ENCODE measurements around the gene TFF3.

The TFF3 gene, protein sequence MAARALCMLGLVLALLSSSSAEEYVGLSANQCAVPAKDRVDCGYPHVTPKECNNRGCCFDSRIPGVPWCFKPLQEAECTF

DNA sequence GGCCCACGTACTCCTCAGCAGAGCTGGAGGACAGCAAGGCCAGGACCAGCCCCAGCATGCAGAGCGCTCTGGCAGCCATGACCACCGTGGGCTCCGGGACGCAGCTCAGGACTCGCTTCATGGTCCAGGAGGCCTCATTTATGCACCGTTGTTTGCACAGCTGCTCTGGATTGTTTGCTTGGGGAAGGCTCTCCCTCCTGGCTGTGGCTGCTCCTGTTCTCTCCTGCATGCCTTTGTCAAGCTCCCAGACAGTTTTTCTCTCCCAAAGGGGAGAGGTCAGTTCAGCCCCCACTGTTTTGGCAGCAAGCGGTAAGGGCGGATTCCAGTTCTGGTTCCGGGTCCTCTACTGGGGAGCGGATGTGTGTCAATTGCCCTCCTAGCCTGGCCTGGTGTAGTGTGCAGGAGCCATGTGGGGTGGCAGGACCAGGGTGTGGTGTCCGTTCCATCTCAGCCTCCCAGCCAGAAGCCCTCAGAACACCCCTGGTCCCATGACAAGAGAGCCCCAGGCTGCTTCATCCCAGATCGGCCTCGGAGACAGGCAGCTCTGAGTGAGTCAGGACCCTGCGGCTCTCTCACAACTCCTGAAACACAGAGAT lies at the start of gene TFF3:
Gene TFF3 (minus strand): TSS at position 114 of the 596 bp plus-strand sequence. CDS start 35 bp downstream, at position 79.
- DNase-seq (ENCODE audit: low read depth in 2 of 2, low spot score in 1 of 2): no peak

DNA sequence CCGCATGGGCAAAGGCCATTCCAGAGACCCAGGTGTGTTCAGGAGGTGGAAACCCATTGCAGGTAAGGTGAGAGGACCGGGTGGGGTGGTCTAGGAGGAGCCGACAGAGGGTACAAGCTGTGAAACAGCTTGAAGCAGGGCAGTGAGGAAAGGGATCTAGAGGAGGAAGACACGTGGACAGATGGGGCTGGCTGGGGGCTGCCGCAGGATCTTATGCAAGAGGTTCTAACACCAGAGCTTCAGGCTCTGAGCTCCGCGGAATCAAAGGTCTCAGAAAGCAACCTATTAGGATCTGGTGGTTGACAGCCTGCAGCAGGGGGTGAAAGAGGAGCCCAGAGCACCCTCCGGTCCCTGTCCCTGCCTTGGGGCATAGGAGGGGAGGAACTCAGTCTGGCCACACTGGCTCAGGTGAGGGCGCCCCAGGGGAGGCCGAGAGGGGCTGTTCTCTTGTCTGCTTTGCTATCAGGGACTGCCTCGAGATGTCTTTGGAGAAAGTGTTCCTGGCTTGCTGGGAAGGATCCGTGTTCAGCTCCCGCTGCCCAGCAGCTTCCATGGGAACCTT lies 49.2 kb upstream of the TFF3 start:
- no peak for DNase-seq (ENCODE audit: low read depth in 2 of 2, low spot score in 1 of 2)

GRCh38 chr21:42363312-42363711 lies 48.1 kb upstream of the TFF3 start:
- DNase-seq (ENCODE audit: low read depth in 2 of 2, low spot score in 1 of 2): no peak

DNA sequence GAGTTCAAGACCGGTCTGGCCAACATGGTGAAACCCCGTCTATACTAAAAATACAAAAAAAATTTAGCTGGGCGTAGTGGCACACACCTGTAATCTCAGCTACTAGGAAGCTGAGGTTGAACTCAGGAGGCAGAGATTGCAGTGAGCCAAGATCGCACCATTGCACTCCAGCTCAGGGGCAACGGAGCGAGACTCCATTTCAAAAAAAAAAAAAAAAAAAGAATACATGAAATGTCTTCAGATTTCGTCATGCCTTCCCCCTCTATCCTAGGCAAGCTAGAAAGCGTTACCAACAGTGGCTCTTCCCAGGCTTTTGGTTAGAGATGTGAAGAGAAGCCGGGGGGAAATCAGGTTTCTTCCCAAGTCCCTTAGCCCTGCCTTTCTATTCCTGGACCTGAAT lies 47.5 kb upstream of the TFF3 start:
- no peak for DNase-seq (ENCODE audit: low read depth in 2 of 2, low spot score in 1 of 2)

DNA sequence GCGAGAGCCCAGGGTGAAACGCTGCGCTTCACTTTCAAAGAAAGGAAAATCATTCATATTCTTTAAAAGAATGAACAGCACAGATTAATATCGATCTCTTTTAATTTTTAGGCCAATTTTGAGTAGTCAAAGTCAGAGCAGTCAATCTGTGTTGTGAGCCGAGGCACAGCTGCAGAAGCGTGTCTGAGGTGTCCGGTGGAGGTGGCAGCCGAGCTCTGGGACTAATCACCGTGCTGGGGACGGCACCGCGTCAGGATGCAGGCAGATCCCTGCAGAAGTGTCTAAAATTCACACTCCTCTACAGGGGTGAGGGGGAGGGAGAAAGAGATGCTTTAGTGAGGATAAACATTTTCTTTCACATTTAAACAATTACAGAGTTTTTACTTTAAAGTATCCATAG lies 47.0 kb upstream of the TFF3 start:
- DNase-seq (ENCODE audit: low read depth in 2 of 2, low spot score in 1 of 2): no peak

- no peak for DNase-seq (ENCODE audit: low read depth in 2 of 2, low spot score in 1 of 2)
Observed at GRCh38 chr21:42361286-42361685, 46.1 kb upstream of the TFF3 start.

DNA sequence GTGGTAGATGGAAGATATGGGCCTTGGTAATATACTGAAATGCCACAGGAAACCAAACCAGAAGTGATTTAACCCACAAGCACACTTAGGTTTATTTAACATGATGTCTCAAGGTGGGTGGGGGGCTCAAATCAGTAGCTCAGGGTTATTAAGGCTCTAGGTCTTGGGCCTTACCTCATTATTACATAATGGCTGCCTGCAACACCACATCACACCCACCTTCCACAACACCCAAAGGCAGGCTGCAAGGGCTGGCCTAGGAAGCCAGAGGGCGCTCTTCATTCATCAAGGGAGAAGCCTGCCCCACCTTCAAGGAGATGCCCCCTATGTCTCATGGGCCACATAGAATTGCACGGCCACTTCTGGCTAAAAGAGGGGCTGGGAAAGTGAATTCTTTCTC lies 45.1 kb upstream of the TFF3 start:
- DNase-seq (ENCODE audit: low read depth in 2 of 2, low spot score in 1 of 2): no peak

DNA sequence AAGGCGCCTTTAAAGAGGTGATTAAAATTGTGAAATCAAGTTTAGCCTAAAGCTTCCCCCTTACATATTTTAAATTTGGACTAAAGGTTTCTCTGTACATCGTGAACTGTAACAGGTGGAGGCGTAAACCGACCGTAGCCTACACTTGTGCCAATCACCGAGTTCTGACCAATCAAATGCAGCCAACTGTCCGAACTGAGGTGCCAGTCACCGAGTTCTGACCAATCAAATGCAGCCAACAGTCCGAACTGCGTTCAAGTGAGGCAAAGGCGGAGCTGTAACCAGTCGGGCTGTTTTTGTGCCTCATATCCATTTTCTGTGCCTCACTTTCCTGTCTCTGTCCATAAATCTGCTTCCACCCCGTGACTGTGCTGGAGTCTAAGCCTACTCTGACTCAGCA lies 43.7 kb upstream of the TFF3 start:
- no peak for DNase-seq (ENCODE audit: low read depth in 2 of 2, low spot score in 1 of 2)

DNA sequence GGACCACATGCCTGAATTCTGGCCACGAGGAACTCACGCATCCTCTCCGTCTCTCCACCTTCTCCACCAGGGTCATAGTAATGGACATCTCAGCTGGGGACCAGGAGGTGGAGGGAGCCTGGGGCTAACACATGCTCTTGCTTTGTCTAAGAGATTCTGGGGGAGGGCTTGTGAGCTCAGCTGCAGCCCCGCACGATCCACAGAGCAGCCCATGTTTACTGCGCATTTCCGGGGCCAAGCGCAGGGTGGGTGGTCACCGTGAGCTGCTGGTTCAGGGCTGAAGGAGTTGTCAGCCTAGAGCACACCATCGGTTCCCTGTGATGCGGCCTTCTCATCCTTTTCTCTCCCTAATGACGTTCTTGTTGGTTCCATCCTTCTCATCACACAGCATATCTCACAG lies 43.1 kb upstream of the TFF3 start:
- no peak for DNase-seq (ENCODE audit: low read depth in 2 of 2, low spot score in 1 of 2)

GRCh38 chr21:42357307-42357706 lies 42.1 kb upstream of the TFF3 start:
- DNase-seq (ENCODE audit: low read depth in 2 of 2, low spot score in 1 of 2): no peak

GRCh38 chr21:42356650-42357049 lies 41.4 kb upstream of the TFF3 start:
- no peak for DNase-seq (ENCODE audit: low read depth in 2 of 2, low spot score in 1 of 2)

GRCh38 chr21:42356046-42356445 lies 40.8 kb upstream of the TFF3 start:
- DNase-seq (ENCODE audit: low read depth in 2 of 2, low spot score in 1 of 2): no peak

- no peak for DNase-seq (ENCODE audit: low read depth in 2 of 2, low spot score in 1 of 2)
Observed at GRCh38 chr21:42353623-42354022, 38.4 kb upstream of the TFF3 start.

GRCh38 chr21:42352441-42353095 lies 37.4 kb upstream of the TFF3 start:
- DNase-seq (ENCODE audit: low read depth in 2 of 2, low spot score in 1 of 2): no peak

DNA sequence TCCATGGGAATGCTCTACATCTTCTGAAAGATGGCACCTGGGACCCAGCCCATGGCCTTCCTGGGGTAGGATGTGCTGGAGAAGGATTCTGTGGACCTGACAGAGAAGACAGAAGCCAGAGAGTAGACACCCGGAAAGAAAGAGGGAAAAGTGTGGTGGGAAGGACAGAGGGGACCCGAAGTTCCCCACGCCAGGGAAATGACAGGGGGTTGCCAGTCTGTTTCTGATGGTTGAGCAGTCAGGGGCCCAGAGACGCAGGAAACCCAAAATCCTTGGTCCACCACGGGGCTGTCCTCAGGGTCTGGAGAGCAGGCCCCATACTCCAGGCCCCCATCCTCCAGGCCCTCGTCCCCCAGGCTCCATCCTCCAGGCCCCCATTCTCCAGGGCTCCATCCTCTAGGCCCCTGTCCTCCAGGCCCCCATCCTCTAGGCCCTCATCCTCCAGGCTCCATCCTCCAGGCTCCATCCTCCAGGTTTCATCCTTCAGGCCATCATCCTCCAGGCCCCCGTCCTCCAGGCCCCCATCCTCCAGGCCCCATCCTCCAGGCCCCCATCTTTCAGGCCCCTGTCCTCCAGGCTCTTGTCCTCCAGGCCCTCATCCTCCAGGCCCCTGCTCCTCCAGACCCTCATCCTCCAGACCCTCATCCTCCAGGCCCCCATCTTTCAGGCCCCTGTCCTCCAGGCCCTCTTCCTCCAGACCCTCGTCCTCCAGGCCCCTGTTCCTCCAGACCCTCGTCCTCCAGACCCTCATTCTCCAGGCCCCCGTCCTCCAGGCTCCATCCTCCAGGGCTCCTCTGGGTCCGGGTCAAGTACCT lies 36.6 kb upstream of the TFF3 start:
- no peak for DNase-seq (ENCODE audit: low read depth in 2 of 2, low spot score in 1 of 2)

DNA sequence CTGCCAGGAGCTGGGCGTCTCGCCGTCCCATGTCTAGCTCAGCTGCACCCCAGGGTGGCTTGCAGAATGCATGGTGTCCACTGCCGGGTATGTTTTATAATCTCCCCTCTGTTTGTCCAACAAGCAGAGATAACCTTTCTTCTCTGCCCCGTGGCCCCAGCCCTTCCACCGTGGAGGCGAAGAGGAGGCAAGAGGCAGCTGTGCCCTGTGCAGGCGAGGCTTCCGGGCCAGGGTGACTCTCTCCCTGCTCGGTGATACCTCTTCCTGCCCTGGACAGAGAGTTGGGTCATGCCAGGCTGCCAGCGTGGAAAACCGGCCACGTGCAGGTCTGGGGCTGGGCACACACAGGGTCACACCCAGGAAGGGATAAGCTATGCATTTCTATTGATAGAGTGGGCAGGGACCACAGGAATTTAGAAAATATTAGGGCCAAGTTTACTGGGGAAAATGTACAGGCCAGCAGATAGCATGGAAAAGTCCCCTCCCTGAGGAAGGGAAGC lies 35.8 kb upstream of the TFF3 start, which contains the start of gene TFF2:
Gene TFF2 (minus strand): TSS at position 68 of the 500 bp plus-strand sequence. CDS start 37 bp downstream, at position 31.
- DNase-seq (ENCODE audit: low read depth in 2 of 2, low spot score in 1 of 2): no peak

DNA sequence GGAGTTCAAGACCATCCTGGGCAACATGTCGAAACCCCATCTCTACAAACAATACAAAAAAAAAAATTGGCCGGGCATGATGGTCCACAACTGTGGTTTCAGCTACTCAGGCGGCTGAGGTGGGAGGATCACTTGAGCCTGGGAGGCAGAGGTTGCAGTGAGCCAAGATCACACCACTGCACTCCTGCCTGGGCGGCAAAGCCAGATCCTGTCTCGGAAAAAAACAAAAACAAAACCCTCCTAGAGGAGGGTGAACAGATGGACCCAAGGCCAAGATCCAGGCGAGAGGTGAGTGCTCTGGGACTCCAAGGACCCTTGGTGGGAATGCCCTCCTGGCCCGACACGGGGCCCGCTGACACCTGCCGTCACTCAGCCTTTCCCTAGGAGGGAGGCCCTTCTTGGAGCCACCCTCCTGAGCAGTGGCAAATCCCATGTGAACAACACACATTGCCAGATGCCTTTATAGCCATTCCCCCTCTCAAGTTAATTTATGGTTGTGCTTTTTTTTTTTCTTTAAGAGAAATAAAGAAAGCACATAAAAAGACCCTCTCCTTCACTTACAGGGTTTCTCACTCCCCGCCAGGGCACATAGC lies 35.2 kb upstream of the TFF3 start:
- DNase-seq (ENCODE audit: low read depth in 2 of 2, low spot score in 1 of 2): no peak

GRCh38 chr21:42349420-42350317 lies 34.5 kb upstream of the TFF3 start:
- DNase-seq (ENCODE audit: low read depth in 2 of 2, low spot score in 1 of 2): no peak

DNA sequence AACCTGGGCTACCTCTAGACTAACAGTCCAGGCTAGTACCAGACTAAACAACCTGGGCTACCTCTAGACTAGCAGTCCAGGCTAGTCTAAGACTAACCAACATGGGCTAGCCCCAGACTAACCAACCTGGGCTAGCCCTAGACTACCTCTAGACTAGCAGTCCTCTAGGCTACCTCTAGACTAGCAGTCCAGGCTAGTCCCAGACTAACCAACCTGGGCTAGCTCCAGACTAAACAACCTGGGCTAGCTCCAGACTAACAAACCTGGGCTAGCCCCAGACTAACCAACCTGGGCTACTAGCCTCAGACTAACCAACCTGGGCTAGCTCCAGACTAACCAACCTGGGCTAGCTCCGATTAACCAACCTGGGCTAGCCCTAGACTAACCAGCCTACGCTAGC lies 33.6 kb upstream of the TFF3 start:
- DNase-seq (ENCODE audit: low read depth in 2 of 2, low spot score in 1 of 2): no peak
